OCI-LY7 (cell line): ENCODE data around the gene ANAPC10.

Experiments
- CTCF ChIP-seq: fragments of 200-600 bp; sonication (generic); conservative IDR thresholded peaks from 2 replicates; pipeline ENCODE4 v1.5.1; 2014; ENCODE audit warnings: mild to moderate bottlenecking, antibody characterized with exemption, low read length, moderate library complexity, mixed read lengths
- EZH2phosphoT487 ChIP-seq: fragments of 200-600 bp; sonication (generic); IDR thresholded peaks from 2 replicates; pipeline ENCODE4 v1.6.1; 2018; ENCODE audit warnings: low read depth, borderline replicate concordance, mild to moderate bottlenecking, mixed run types, antibody characterized with exemption, low read length, moderate library complexity, mixed read lengths

GRCh38 chr4:144970597-144970996, 127.4 kb downstream of the ANAPC10 start:
- TF ChIP-seq CTCF (no peak), EZH2phosphoT487 (no peak)
